Measurements from ENCODE around the gene NPR1.

GRCh38 chr1:153685544-153686340 is 7.3 kb downstream of the NPR1 start:
- TF ChIP-seq NFE2L2 (IDR thresholded peaks at IDR 0.05; ENCODE audit: low read length) (no peak), ZNF407 (CRISPR knock-in tag; IDR thresholded peaks at IDR 0.05; ENCODE audit: not compliant biosample characterization) (no peak), HDAC6 (IDR thresholded peaks at IDR 0.05; ENCODE audit: low read depth, low read length) (no peak), ZNF10 (CRISPR knock-in tag; IDR thresholded peaks at IDR 0.05; ENCODE audit: borderline replicate concordance, low read depth) (no peak), KDM5B (CRISPR knock-in tag; IDR thresholded peaks at IDR 0.05; ENCODE audit: borderline replicate concordance) (no peak)

Measured in HepG2 (cell line).